IPS-18c (cell line): ENCODE measurements around the gene EXOC6B.
"Not testable (repeated sequence)": the region's sequence is repeated elsewhere in the genome, so short reads cannot be mapped to it uniquely, and the experiment has no call there.

Experiments used
- H3K4me3 ChIP-seq: 2 replicates; pipeline ENCODE4 v1.7.0; 2013; ENCODE audit warnings: low read depth, mild to moderate bottlenecking, low read length, moderate library complexity; ENCODE audit not compliant: insufficient read depth
- H3K9me3 ChIP-seq: one replicate; pipeline ENCODE4 v1.6.1; 2013; ENCODE audit warnings: mild to moderate bottlenecking, low read length, moderate library complexity; ENCODE audit not compliant: control insufficient read depth, insufficient read depth

EXOC6B gene

GRCh38 chr2:72676341-72677025 lies 149.3 kb downstream of the EXOC6B start:
- Histone ChIP-seq H3K9me3 (no peaks in the 10 kb centered on the region), H3K4me3 (no peak overlapping the region)

GRCh38 chr2:72674982-72675915 lies 150.6 kb downstream of the EXOC6B start:
- Histone ChIP-seq H3K4me3 (no peak overlapping the region), H3K9me3 (no peaks in the 10 kb centered on the region)

GRCh38 chr2:72673279-72673678 lies 152.6 kb downstream of the EXOC6B start:
- H3K4me3 ChIP-seq, result no peak overlapping the region
- H3K9me3 ChIP-seq, result no peaks in the 10 kb centered on the region

- H3K9me3 ChIP-seq, result no peaks in the 10 kb centered on the region
- H3K4me3 ChIP-seq, result no peak overlapping the region
These were observed 156.7 kb downstream of the EXOC6B start for GRCh38 chr2:72669121-72669520.

GRCh38 chr2:72668647-72669046 lies 157.2 kb downstream of the EXOC6B start:
- H3K4me3 ChIP-seq, result no peak overlapping the region
- no peaks in the 10 kb centered on the region for H3K9me3 ChIP-seq

- Histone ChIP-seq H3K4me3 (no peak overlapping the region), H3K9me3 (no peaks in the 10 kb centered on the region)
These were observed 160.4 kb downstream of the EXOC6B start for GRCh38 chr2:72665448-72665847.

GRCh38 chr2:72661985-72662384 lies 163.8 kb downstream of the EXOC6B start:
- H3K9me3 ChIP-seq, result no peaks in the 10 kb centered on the region
- H3K4me3 ChIP-seq, result no peak overlapping the region

- no peaks in the 10 kb centered on the region for H3K9me3 ChIP-seq
- no peak overlapping the region for H3K4me3 ChIP-seq
These were observed 176.0 kb downstream of the EXOC6B start for GRCh38 chr2:72649810-72650209.

- not testable (repeated sequence) for H3K4me3 ChIP-seq
These were observed 184.6 kb downstream of the EXOC6B start for GRCh38 chr2:72641221-72641620.

GRCh38 chr2:72638600-72639211 lies 187.1 kb downstream of the EXOC6B start:
- peaks cover 5% of the 10 kb centered on the region for H3K9me3 ChIP-seq
- no peak overlapping the region for H3K4me3 ChIP-seq

More at GRCh38 chr2:72641221-72641620, 184.6 kb downstream of the EXOC6B start:
- not testable (repeated sequence) for H3K9me3 ChIP-seq

- H3K9me3 ChIP-seq, result peaks cover 3% of the 10 kb centered on the region
- no peak overlapping the region for H3K4me3 ChIP-seq
These were observed 189.6 kb downstream of the EXOC6B start for GRCh38 chr2:72636210-72636609.

GRCh38 chr2:72630767-72631166 lies 195.1 kb downstream of the EXOC6B start:
- no peaks in the 10 kb centered on the region for H3K9me3 ChIP-seq
- no peak overlapping the region for H3K4me3 ChIP-seq

GRCh38 chr2:72629062-72629461 lies 196.8 kb downstream of the EXOC6B start:
- Histone ChIP-seq H3K9me3 (no peaks in the 10 kb centered on the region), H3K4me3 (no peak overlapping the region)

- no peak overlapping the region for H3K4me3 ChIP-seq
- no peaks in the 10 kb centered on the region for H3K9me3 ChIP-seq
These were observed 198.8 kb downstream of the EXOC6B start for GRCh38 chr2:72627083-72627482.

- Histone ChIP-seq H3K4me3 (no peak overlapping the region), H3K9me3 (no peaks in the 10 kb centered on the region)
These were observed 200.5 kb downstream of the EXOC6B start for GRCh38 chr2:72625366-72625765.

GRCh38 chr2:72623481-72623880 lies 202.4 kb downstream of the EXOC6B start:
- H3K4me3 ChIP-seq, result no peak overlapping the region
- no peaks in the 10 kb centered on the region for H3K9me3 ChIP-seq

GRCh38 chr2:72619626-72620025 lies 206.2 kb downstream of the EXOC6B start:
- no peak overlapping the region for H3K4me3 ChIP-seq
- H3K9me3 ChIP-seq, result peaks cover 3% of the 10 kb centered on the region

GRCh38 chr2:72613931-72614330 lies 211.9 kb downstream of the EXOC6B start:
- Histone ChIP-seq H3K4me3 (no peak overlapping the region), H3K9me3 (peaks cover 3% of the 10 kb centered on the region)
